ENCODE measurements around the gene CADM2.
"Not testable (repeated sequence)": the region's sequence is repeated elsewhere in the genome, so short reads cannot be mapped to it uniquely, and the experiment has no call there.

GRCh38 chr3:85153279-85153678, 194.5 kb downstream of the CADM2 start:
- TF ChIP-seq CTCF (IDR thresholded peaks at IDR 0.05; ENCODE audit: poor library complexity); EZH2phosphoT487 (IDR thresholded peaks at IDR 0.05; ENCODE audit: low read depth, severe bottlenecking, unreplicated experiment); EZH2 (IDR thresholded peaks at IDR 0.05; ENCODE audit: borderline replicate concordance): not testable (repeated sequence)

All from hepatocyte (in vitro differentiated cells).